H1 (cell line): ENCODE measurements around the gene SPINDOC. TPM values are rescaled to one million over a fixed set of nuclear protein-coding genes. Genes with fewer than 3 reads are reported as not detected.

ENCODE experiments used
- CTCF ChIA-PET: fragments of 300-600 bp; sonication (Branson Sonifier 250); formaldehyde crosslinking; loops from one replicate; lab custom pipeline; 2021; ENCODE audit not compliant: partially characterized antibody; lab: Charles Lee
- POLR2A ChIA-PET: fragments of 300-600 bp; sonication (Branson Sonifier 250); formaldehyde crosslinking; loops from one replicate; lab custom pipeline; 2021; ENCODE audit warnings: inconsistent platforms; ENCODE audit not compliant: partially characterized antibody; lab: Charles Lee
- DNase-seq, 2 experiments: peaks; one replicate each; pipeline versions ENCODE4 v3.0.0 to v3.0.0-alpha.2; 2010 to 2022; ENCODE audit warnings: low spot score in 2 of 2, low read depth in 1 of 2, mixed read lengths in 1 of 2
- FAIRE-seq: peaks from 2 replicates; lab custom pipeline; 2011; peaks lifted over from hg19 to GRCh38; lab: Jason Lieb, UNC
- H2AFZ ChIP-seq: 2 replicates; pipeline ENCODE4 v1.8.1; 2012; ENCODE audit warnings: low read length, inconsistent platforms
- H2AK5ac ChIP-seq: 2 replicates; pipeline ENCODE4 v1.6.1; 2013; ENCODE audit warnings: low read depth, low read length
- H2BK120ac ChIP-seq: replicated peaks from 2 replicates; pipeline ENCODE3; 2013; ENCODE audit warnings: low read depth, low read length, inconsistent platforms
- H2BK12ac ChIP-seq: 2 replicates; pipeline ENCODE4 v1.6.1; 2013; ENCODE audit warnings: low read depth, low read length
- H2BK15ac ChIP-seq: 2 replicates; pipeline ENCODE4 v1.6.1; 2013; ENCODE audit warnings: low read length
- H2BK20ac ChIP-seq: 2 replicates; pipeline ENCODE4 v1.6.1; 2013; ENCODE audit warnings: low read length
- H2BK5ac ChIP-seq: 2 replicates; pipeline ENCODE4 v1.6.1; 2013; ENCODE audit warnings: low read depth, low read length
- H3K14ac ChIP-seq: 2 replicates; pipeline ENCODE4 v1.6.1; 2013; ENCODE audit warnings: inconsistent platforms; ENCODE audit not compliant: insufficient read length
- H3K18ac ChIP-seq: 2 replicates; pipeline ENCODE4 v1.6.1; 2013; ENCODE audit warnings: low read length; ENCODE audit errors: extremely low read depth
- H3K23ac ChIP-seq: 2 replicates; pipeline ENCODE4 v1.6.1; 2013; ENCODE audit warnings: inconsistent platforms; ENCODE audit not compliant: insufficient read length
- H3K23me2 ChIP-seq: 2 replicates; pipeline ENCODE4 v1.6.1; 2013; ENCODE audit warnings: low read depth, low read length
- H3K27ac ChIP-seq: 2 replicates; pipeline ENCODE4 v1.6.1; 2011; ENCODE audit warnings: low read depth, low read length, inconsistent platforms
- H3K27me3 ChIP-seq, 4 experiments: replicated peaks in 1 of 4; 1 replicate in 1 of 4; 2 replicates in 3 of 4; pipeline versions ENCODE4 v1.6.1 to v1.8.1; 2011 to 2013; ENCODE audit warnings: low read length in 3 of 4, mild to moderate bottlenecking in 3 of 4, inconsistent platforms in 2 of 4, mixed read lengths in 2 of 4, moderate library complexity in 1 of 4; ENCODE audit not compliant: control insufficient read depth in 3 of 4, insufficient read depth in 3 of 4; ENCODE audit errors: extremely low read depth in 1 of 4
- H3K36me3 ChIP-seq, 4 experiments: 2 replicates each; pipeline versions ENCODE4 v1.6.1 to v1.8.1; 2011 to 2013; ENCODE audit warnings: mild to moderate bottlenecking in 4 of 4, low read length in 3 of 4, moderate library complexity in 2 of 4, control low read depth in 1 of 4, inconsistent platforms in 1 of 4; ENCODE audit not compliant: insufficient read depth in 4 of 4, control insufficient read depth in 2 of 4
- H3K4ac ChIP-seq: replicated peaks from 2 replicates; pipeline ENCODE3; 2013; ENCODE audit warnings: low read length, low read depth, mixed read lengths, inconsistent platforms; ENCODE audit not compliant: insufficient read length
- H3K4me1 ChIP-seq, 4 experiments: replicated peaks in 1 of 4; 1 replicate in 1 of 4; 2 replicates in 3 of 4; pipeline versions ENCODE4 v1.6.1 to v1.8.1; 2011 to 2013; ENCODE audit warnings: low read length in 3 of 4, inconsistent platforms in 2 of 4, mixed read lengths in 1 of 4; ENCODE audit not compliant: insufficient read depth in 4 of 4, control insufficient read depth in 3 of 4
- H3K4me2 ChIP-seq, 2 experiments: 2 replicates each; pipeline versions ENCODE4 v1.6.1 to v1.8.1; 2011 to 2013; ENCODE audit warnings: low read depth in 2 of 2, low read length in 2 of 2, control low read depth in 1 of 2, inconsistent platforms in 1 of 2, mild to moderate bottlenecking in 1 of 2; ENCODE audit not compliant: insufficient read depth in 1 of 2
- H3K4me3 ChIP-seq, 4 experiments: fragments of 200-600, 300-600 bp in 1 of 4; sonication (generic), shearing (Covaris generic), sonication (Bioruptor Twin) in 1 of 4; 2 replicates each; pipeline versions ENCODE4 v1.5.1 to v1.8.1; 2011 to 2016; ENCODE audit warnings: low read length in 4 of 4, low read depth in 3 of 4, control low read depth in 2 of 4, inconsistent platforms in 2 of 4, mild to moderate bottlenecking in 2 of 4, mixed read lengths in 1 of 4, moderate library complexity in 1 of 4; ENCODE audit not compliant: insufficient read depth in 2 of 4; ENCODE audit errors: extremely low read depth in 1 of 4
- H3K56ac ChIP-seq: replicated peaks from 2 replicates; pipeline ENCODE3; 2013; ENCODE audit warnings: low read depth, mild to moderate bottlenecking, mixed read lengths, low read length, inconsistent platforms; ENCODE audit not compliant: insufficient read length
- H3K79me1 ChIP-seq: 2 replicates; pipeline ENCODE4 v1.6.1; 2013; ENCODE audit warnings: low read depth, low read length, control low read depth
- H3K79me2 ChIP-seq, 2 experiments: 2 replicates each; pipeline versions ENCODE4 v1.6.1 to v1.8.1; 2012 to 2013; ENCODE audit warnings: low read length in 2 of 2, mild to moderate bottlenecking in 2 of 2, inconsistent platforms in 1 of 2; ENCODE audit not compliant: insufficient read depth in 2 of 2, control insufficient read depth in 1 of 2
- H3K9ac ChIP-seq, 4 experiments: replicated peaks in 1 of 4; 1 replicate in 1 of 4; 2 replicates in 3 of 4; pipeline versions ENCODE4 v1.6.1 to v1.8.1; 2011 to 2013; ENCODE audit warnings: low read depth in 3 of 4, low read length in 3 of 4, control low read depth in 2 of 4, mild to moderate bottlenecking in 2 of 4, moderate library complexity in 2 of 4, inconsistent platforms in 1 of 4; ENCODE audit errors: extremely low read depth in 1 of 4
- H3K9me3 ChIP-seq, 2 experiments: 2 replicates each; pipeline versions ENCODE4 v1.6.1 to v1.8.1; 2012 to 2013; ENCODE audit warnings: mild to moderate bottlenecking in 2 of 2, moderate library complexity in 2 of 2, control low read depth in 1 of 2, inconsistent platforms in 1 of 2, low read depth in 1 of 2, low read length in 1 of 2, mixed read lengths in 1 of 2; ENCODE audit not compliant: insufficient read depth in 2 of 2
- H4K20me1 ChIP-seq, 2 experiments: replicated peaks in 1 of 2; 2 replicates each; pipeline versions ENCODE3 to v1.8.1; 2011 to 2013; ENCODE audit warnings: inconsistent platforms in 2 of 2, low read length in 2 of 2, mild to moderate bottlenecking in 1 of 2; ENCODE audit not compliant: insufficient read depth in 2 of 2, control insufficient read depth in 1 of 2
- H4K5ac ChIP-seq: 2 replicates; pipeline ENCODE4 v1.6.1; 2013; ENCODE audit warnings: low read length, low read depth, mixed read lengths, inconsistent platforms; ENCODE audit not compliant: insufficient read length
- H4K8ac ChIP-seq: 2 replicates; pipeline ENCODE4 v1.8.0; 2013; ENCODE audit warnings: mild to moderate bottlenecking, moderate library complexity, low read length, inconsistent platforms; ENCODE audit not compliant: insufficient read depth; ENCODE audit errors: extremely low read depth
- H4K91ac ChIP-seq: replicated peaks from 2 replicates; pipeline ENCODE3; 2013; ENCODE audit warnings: low read length, mixed read lengths, inconsistent platforms; ENCODE audit not compliant: insufficient read length
- ASH2L ChIP-seq: fragments of 200-600, 300-600 bp; sonication (generic); IDR thresholded peaks from one replicate; pipeline ENCODE4 v1.7.1; 2017; ENCODE audit warnings: low read length
- FOSL1 ChIP-seq: IDR thresholded peaks from 2 replicates; pipeline ENCODE4 v1.6.1; 2011; ENCODE audit warnings: mild to moderate bottlenecking, low read depth, low read length, moderate library complexity; ENCODE audit not compliant: insufficient read depth
- HDAC6 ChIP-seq: IDR thresholded peaks from one replicate; pipeline ENCODE4 v1.7.1; 2012; ENCODE audit warnings: low read depth, mild to moderate bottlenecking, inconsistent platforms, low read length, moderate library complexity
- NANOG ChIP-seq: IDR thresholded peaks from 2 replicates; pipeline ENCODE4 v1.6.1; 2011; ENCODE audit warnings: low read length, low read depth, mild to moderate bottlenecking, inconsistent platforms; ENCODE audit not compliant: insufficient read depth, poor library complexity, severe bottlenecking
- RAD21 ChIP-seq, 2 experiments: IDR thresholded peaks in 1 of 2; conservative IDR thresholded peaks in 1 of 2; 2 replicates each; pipeline ENCODE4 v1.6.1; 2011; ENCODE audit warnings: low read depth in 2 of 2, low read length in 2 of 2, improper control_type of control experiment in 1 of 2, inconsistent platforms in 1 of 2, mild to moderate bottlenecking in 1 of 2, moderate library complexity in 1 of 2
- RBBP5 ChIP-seq: IDR thresholded peaks from 2 replicates; pipeline ENCODE4 v1.7.1; 2012; ENCODE audit warnings: low read depth, mild to moderate bottlenecking, inconsistent platforms, low read length, moderate library complexity, borderline replicate concordance
- SP1 ChIP-seq: IDR thresholded peaks from 2 replicates; pipeline ENCODE4 v1.6.1; 2011; ENCODE audit warnings: low read depth, low read length
- WGBS, 2 experiments: shearing (Covaris generic) in 1 of 2; methylation state at CpG; one replicate each; pipeline versions ENCODE4 v1.1.6 to v1.1.7; 2013 to 2015; ENCODE audit warnings: low lambda C conversion rate in 2 of 2, mixed read lengths in 2 of 2, inconsistent platforms in 1 of 2, low coverage in 1 of 2, missing lambda C conversion rate in 1 of 2; ENCODE audit not compliant: insufficient replicate concordance in 2 of 2, insufficient coverage in 1 of 2, insufficient read length in 1 of 2; ENCODE audit errors: extremely low coverage in 1 of 2, missing lambda C conversion rate in 1 of 2; 5-methylcytosine and 5-hydroxymethylcytosine counted together
- polyA plus RNA-seq, 7 experiments: library from polyadenylated mRNA; depleted of rRNA in 3 of 7; stranded (reverse) in 5 of 7; unstranded in 2 of 7; fragments of >200 nt in 5 of 7; fragments of 200-250 nt in 2 of 7; gene quantifications; 1 replicate in 5 of 7; 2 replicates in 1 of 7; 4 replicates in 1 of 7; pipeline versions ENCODE4 v1.2.1 to v1.2.3, GENCODE V29; 2011 to 2013; ENCODE audit warnings: missing spikeins in 2 of 7, mixed read lengths in 2 of 7
- total RNA-seq: library from RNA; stranded (reverse); fragmentation: NEBNext Ultra II Directional; extraction: Animal tissue kit (Norgen Biotek cat#: 25700); gene quantifications from 2 replicates; pipeline ENCODE4 v1.2.1, GENCODE V29; 2021
- TF ChIP-seq, protein P1 (sequence below): IDR thresholded peaks from 2 replicates; pipeline ENCODE4 v1.6.1; 2012; ENCODE audit warnings: inconsistent platforms
- TF ChIP-seq, protein P2 (sequence below): IDR thresholded peaks from 2 replicates; pipeline ENCODE4 v1.6.1; 2012; ENCODE audit warnings: low read length, inconsistent platforms

Gene SPINDOC
- total and polyA plus RNA-seq, 2 of the 8 experiments (the other 6 are each of a cell fraction or from before 2014, with no cell fraction given), result 78.7 to 99.7 TPM

DNA sequence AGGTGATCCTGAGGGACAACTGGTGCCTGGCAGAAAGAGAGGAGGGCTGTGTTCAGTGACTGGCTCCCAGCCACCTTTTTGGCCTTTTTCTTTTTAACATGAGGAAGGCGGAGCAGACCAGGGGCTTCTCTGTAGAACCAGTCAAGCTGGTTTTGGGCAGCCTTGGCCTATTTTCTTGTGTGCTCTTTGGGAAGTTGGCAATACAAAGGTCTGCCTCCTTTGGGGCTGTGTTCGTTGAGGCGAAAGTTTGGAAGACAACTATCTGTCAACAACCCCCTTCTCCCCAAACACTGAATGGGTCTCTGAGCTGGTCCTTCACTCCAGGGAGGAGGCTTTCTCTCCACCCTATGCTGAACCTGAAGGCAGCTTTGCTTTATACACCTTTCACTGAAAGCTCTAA lies 34.1 kb downstream of the SPINDOC start:
- Histone ChIP-seq H3K9ac (peak overlapping the region in 3 of 4 experiments; percentile 51 to 77 (median 59); a peak in 5 of 7 replicates), H2AK5ac (peak overlapping the region; percentile 85), H4K8ac (no peak overlapping the region), H3K23ac (no peak overlapping the region), H4K91ac (peak overlapping the region; percentile 9), H2BK12ac (peak overlapping the region; percentile 95; the same call in 1 of the 2 replicates), H3K14ac (no peak overlapping the region), H4K5ac (peak overlapping the region; percentile 12), H3K4ac (no peak overlapping the region), H3K4me1 (peaks cover 15 to 39% (median 25%) of the 10 kb centered on the region in 4 experiments), H3K56ac (no peak overlapping the region), H2BK5ac (peak overlapping the region; percentile 96), H2BK120ac (no peak overlapping the region), H3K27ac (peak overlapping the region; percentile 85), H3K79me1 (peaks cover 33% of the 10 kb centered on the region), H2BK15ac (no peak overlapping the region), H3K9me3 (no peaks in the 10 kb centered on the region), H3K23me2 (no peaks in the 10 kb centered on the region), H2AFZ (no peak overlapping the region), H3K27me3 (no peaks in the 10 kb centered on the region), H3K4me3 (peak overlapping the region in 3 of 4 experiments; percentile 3 to 44 (median 17); a peak in 4 of 8 replicates), H4K20me1 (peaks cover 11 to 17% of the 10 kb centered on the region in 2 experiments), H3K79me2 (peaks cover 27 to 92% of the 10 kb centered on the region in 2 experiments), H3K36me3 (peaks cover 0 to 2% (median 1%) of the 10 kb centered on the region in 4 experiments; a peak in 2 of 8 replicates), H3K18ac (peak overlapping the region; percentile 86), H3K4me2 (peak overlapping the region; percentile 58 to 78), H2BK20ac (0 out of 2 replicates have a peak overlapping the region, but pooled peaks have one; percentile 49)
- ChIA-PET CTCF (interaction anchor here (0.6 to 3.9 kb wide), 8 partner anchors 9 to 98 kb away, joined by 3 to 31 read pairs (median 4); partner anchors contain the start of gene MARK2), POLR2A (interaction anchor here (0.7 to 6.2 kb wide), 10 partner anchors 8 to 105 kb away, joined by 3 to 30 read pairs (median 4); partner anchors contain the start of genes MARK2 and RCOR2)
- 25% methylated on average over 3 of the region's 3 CpGs; no CpG with 5 or more reads in 1 of the 2 experiments for WGBS, 2 experiments
- FAIRE-seq (peak; percentile 7), DNase-seq (no peak)
- TF ChIP-seq, protein P1, sequence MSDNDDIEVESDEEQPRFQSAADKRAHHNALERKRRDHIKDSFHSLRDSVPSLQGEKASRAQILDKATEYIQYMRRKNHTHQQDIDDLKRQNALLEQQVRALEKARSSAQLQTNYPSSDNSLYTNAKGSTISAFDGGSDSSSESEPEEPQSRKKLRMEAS, result no peak
- peak; percentile 88 for TF ChIP-seq ASH2L
- TF ChIP-seq HDAC6, result no peak
- no peak for TF ChIP-seq FOSL1
- TF ChIP-seq NANOG, result no peak
- TF ChIP-seq RAD21 (IDR thresholded peaks at IDR 0.05 in 1 of 2, conservative IDR thresholded peaks at IDR 0.05 in 1 of 2; ENCODE audit: low read depth in 2 of 2, low read length in 2 of 2), result peak in 1 of 2 experiments; percentile 12; a peak in 1 of 4 replicates
- TF ChIP-seq, protein P2, sequence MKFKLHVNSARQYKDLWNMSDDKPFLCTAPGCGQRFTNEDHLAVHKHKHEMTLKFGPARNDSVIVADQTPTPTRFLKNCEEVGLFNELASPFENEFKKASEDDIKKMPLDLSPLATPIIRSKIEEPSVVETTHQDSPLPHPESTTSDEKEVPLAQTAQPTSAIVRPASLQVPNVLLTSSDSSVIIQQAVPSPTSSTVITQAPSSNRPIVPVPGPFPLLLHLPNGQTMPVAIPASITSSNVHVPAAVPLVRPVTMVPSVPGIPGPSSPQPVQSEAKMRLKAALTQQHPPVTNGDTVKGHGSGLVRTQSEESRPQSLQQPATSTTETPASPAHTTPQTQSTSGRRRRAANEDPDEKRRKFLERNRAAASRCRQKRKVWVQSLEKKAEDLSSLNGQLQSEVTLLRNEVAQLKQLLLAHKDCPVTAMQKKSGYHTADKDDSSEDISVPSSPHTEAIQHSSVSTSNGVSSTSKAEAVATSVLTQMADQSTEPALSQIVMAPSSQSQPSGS, result no peak
- peak; percentile 62; the same call in 1 of the 2 replicates for TF ChIP-seq RBBP5
- peak; percentile 88 for TF ChIP-seq SP1
